GM12878 (cell line): ENCODE measurements around the gene SCNN1G. TPM values are rescaled to one million over a fixed set of nuclear protein-coding genes. Genes with fewer than 3 reads are reported as not detected.

ENCODE experiments used
- ATAC-seq: fragments of 200-7000 bp; cut with Tn5 transposase; 3 replicates; pipeline ENCODE4 v1.9.1; 2020; ENCODE audit warnings: mild to moderate bottlenecking, moderate library complexity
- BruUV-seq: library from RNA; stranded (reverse); fragments of 400-500 nt; replicated peaks from 2 replicates; lab custom pipeline; 2021; lab: Mats Ljungman, UMichigan
- CTCF ChIA-PET: fragments of 300-600 bp; sonication (Branson Sonifier 250); formaldehyde crosslinking; extraction: SDS; loops from one replicate; lab custom pipeline; 2021; ENCODE audit warnings: inconsistent platforms; lab: Yijun Ruan, JAX
- POLR2A ChIA-PET: fragments of 350-600 bp; formaldehyde crosslinking; extraction: SDS; loops from one replicate; lab custom pipeline; 2021; ENCODE audit warnings: inconsistent platforms; lab: Charles Lee
- RAD21 ChIA-PET: fragments of 300-600 bp; sonication (Branson Sonifier 250); formaldehyde crosslinking; loops from one replicate; lab custom pipeline; 2023; ENCODE audit warnings: antibody characterized with exemption; ENCODE audit not compliant: unreplicated experiment; lab: Charles Lee
- SMC1A ChIA-PET: fragments of 300-600 bp; sonication (Branson Sonifier 250); formaldehyde crosslinking; loops from one replicate; lab custom pipeline; 2023; ENCODE audit not compliant: unreplicated experiment, uncharacterized antibody; lab: Charles Lee
- DNase-seq: peaks from one replicate; pipeline ENCODE4 v3.0.0-alpha.2; 2011; ENCODE audit warnings: low read depth, low spot score
- FAIRE-seq: peaks from 3 replicates; lab custom pipeline; 2011; peaks lifted over from hg19 to GRCh38; lab: Jason Lieb, UNC
- H2AFZ ChIP-seq: 2 replicates; pipeline ENCODE4 v1.6.0; 2011; ENCODE audit warnings: low read depth, low read length, control low read depth; ENCODE audit not compliant: control insufficient read depth
- H3K27ac ChIP-seq: 2 replicates; pipeline ENCODE4 v1.5.1; 2011; ENCODE audit warnings: control low read depth; ENCODE audit not compliant: control insufficient read depth, insufficient read depth
- H3K27me3 ChIP-seq, 2 experiments: replicated peaks in 1 of 2; 2 replicates each; pipeline versions ENCODE4 v1.6.0 to v1.6.1; 2011; ENCODE audit warnings: low read length in 1 of 2; ENCODE audit not compliant: control insufficient read depth in 2 of 2, insufficient read depth in 2 of 2
- H3K36me3 ChIP-seq, 2 experiments: 2 replicates each; pipeline ENCODE4 v1.5.1; 2011; ENCODE audit warnings: low read length in 1 of 2; ENCODE audit not compliant: control insufficient read depth in 2 of 2, insufficient read depth in 2 of 2
- H3K4me1 ChIP-seq: 2 replicates; pipeline ENCODE4 v1.6.1; 2011; ENCODE audit warnings: mild to moderate bottlenecking, low read length, moderate library complexity, mixed read lengths; ENCODE audit not compliant: control insufficient read depth, insufficient read depth
- H3K4me2 ChIP-seq: 2 replicates; pipeline ENCODE4 v1.6.0; 2011; ENCODE audit warnings: control low read depth; ENCODE audit not compliant: control insufficient read depth, insufficient read depth
- H3K4me3 ChIP-seq: fragments of 200-600 bp; sonication (generic); 2 replicates; pipeline ENCODE4 v1.5.1; 2016
- H3K79me2 ChIP-seq: 2 replicates; pipeline ENCODE4 v1.6.0; 2011; ENCODE audit warnings: low read length; ENCODE audit not compliant: control insufficient read depth, insufficient read depth
- H3K9ac ChIP-seq: 2 replicates; pipeline ENCODE4 v1.8.0; 2011; ENCODE audit warnings: low read length, control low read depth, mixed read lengths; ENCODE audit not compliant: control insufficient read depth, insufficient read depth
- H3K9me3 ChIP-seq: replicated peaks from 3 replicates; pipeline ENCODE4 v1.5.1; 2011; ENCODE audit warnings: mild to moderate bottlenecking, low read length; ENCODE audit not compliant: control insufficient read depth, insufficient read depth
- H4K20me1 ChIP-seq: 2 replicates; pipeline ENCODE4 v1.6.0; 2011; ENCODE audit not compliant: control insufficient read depth, insufficient read depth
- BMI1 ChIP-seq: fragments of 450-650 bp; IDR thresholded peaks from 2 replicates; pipeline ENCODE4 v1.6.1; 2016; ENCODE audit warnings: mild to moderate bottlenecking, moderate library complexity, borderline replicate concordance
- CTCF ChIP-seq, 3 experiments: IDR thresholded peaks in 2 of 3; conservative IDR thresholded peaks in 1 of 3; 2 replicates each; pipeline ENCODE4 v1.5.1; 2011; ENCODE audit warnings: low read depth in 3 of 3, low read length in 3 of 3, mild to moderate bottlenecking in 3 of 3, control low read depth in 2 of 3, moderate library complexity in 2 of 3, inconsistent platforms in 1 of 3, mixed read lengths in 1 of 3; ENCODE audit not compliant: control insufficient read depth in 2 of 3, insufficient read depth in 1 of 3; ENCODE audit errors: extremely low read depth in 1 of 3
- IKZF2 ChIP-seq, 2 experiments: fragments of 450-650 bp; IDR thresholded peaks; 2 replicates each; pipeline ENCODE4 v1.6.1; 2017; ENCODE audit warnings: mild to moderate bottlenecking in 2 of 2, moderate library complexity in 2 of 2
- MEF2B ChIP-seq: fragments of 450-650 bp; IDR thresholded peaks from 2 replicates; pipeline ENCODE4 v1.6.1; 2018; ENCODE audit warnings: mild to moderate bottlenecking, moderate library complexity; ENCODE audit not compliant: partially characterized antibody, poor library complexity, severe bottlenecking
- NFIC ChIP-seq: IDR thresholded peaks from 2 replicates; pipeline ENCODE4 v1.6.1; 2012; ENCODE audit warnings: low read depth, mild to moderate bottlenecking, inconsistent platforms, low read length, moderate library complexity
- NR2C1 ChIP-seq: fragments of 450-650 bp; IDR thresholded peaks from 2 replicates; pipeline ENCODE4 v1.6.1; 2017; ENCODE audit warnings: antibody characterized with exemption, mild to moderate bottlenecking, moderate library complexity
- NR2F1 ChIP-seq: fragments of 450-650 bp; conservative IDR thresholded peaks from 2 replicates; pipeline ENCODE4 v1.6.1; 2017; ENCODE audit warnings: mild to moderate bottlenecking
- RBBP5 ChIP-seq: fragments of 200-600 bp; sonication (generic); conservative IDR thresholded peaks from 2 replicates; pipeline ENCODE4 v1.6.1; 2016
- TAF1 ChIP-seq: IDR thresholded peaks from 2 replicates; pipeline ENCODE4 v1.6.1; 2011; ENCODE audit warnings: mild to moderate bottlenecking, low read depth, low read length, borderline replicate concordance
- TCF3 ChIP-seq: IDR thresholded peaks from 2 replicates; pipeline ENCODE4 v1.6.1; 2012; ENCODE audit warnings: low read depth, mild to moderate bottlenecking, low read length, borderline replicate concordance; ENCODE audit not compliant: insufficient read depth
- TCF7 ChIP-seq: IDR thresholded peaks from 2 replicates; pipeline ENCODE4 v1.6.1; 2014; ENCODE audit warnings: antibody characterized with exemption, borderline replicate concordance
- WGBS: methylation state at CpG from one replicate; pipeline ENCODE4 v1.1.6; 2016; ENCODE audit warnings: low lambda C conversion rate; ENCODE audit not compliant: insufficient replicate concordance, insufficient coverage; ENCODE audit errors: missing lambda C conversion rate; 5-methylcytosine and 5-hydroxymethylcytosine counted together
- in situ Hi-C: fragments of 300-500 bp; cut with MboI; formaldehyde crosslinking; loops from 9 replicates; pipeline ENCODE4 v1.14.3; 2018; ENCODE audit warnings: mixed read lengths
- intact Hi-C: fragments of 100-400 bp; cut with micrococcal nuclease; formaldehyde crosslinking; loops from one replicate; pipeline ENCODE4 v1.14.2; 2022; ENCODE audit not compliant: unreplicated experiment
- polyA plus RNA-seq, 11 experiments: library from polyadenylated mRNA; depleted of rRNA in 4 of 11; unstranded in 6 of 11; stranded (reverse) in 5 of 11; fragments of >200 nt; fragmentation: Nextera tagmentation in 4 of 11; fragmentation: Illumina TruSeq in 1 of 11; extraction: Ambion mirVana in 4 of 11; extraction: Trizol in 1 of 11; gene quantifications; 1 replicate in 1 of 11; 2 replicates in 10 of 11; pipeline versions ENCODE4 v1.2.1 to v1.2.3, GENCODE V29; 2011 to 2016; ENCODE audit warnings: inconsistent platforms in 2 of 11, missing spikeins in 2 of 11, low read depth in 1 of 11
- total RNA-seq, 4 experiments: library from RNA; depleted of rRNA in 3 of 4; stranded (reverse); fragments of >200 nt in 3 of 4; fragmentation: Illumina TruSeq in 1 of 4; extraction: Trizol in 1 of 4; gene quantifications; 2 replicates each; pipeline versions ENCODE4 v1.2.1 to v1.2.3, GENCODE V29; 2013 to 2021
- TF ChIP-seq, protein P1 (sequence below): fragments of 450-650 bp; formaldehyde crosslinking; IDR thresholded peaks from 2 replicates; pipeline ENCODE4 v1.5.0; 2022; ENCODE audit warnings: mild to moderate bottlenecking, missing genetic modification characterization
- TF ChIP-seq, protein P2 (sequence below): fragments of 450-650 bp; IDR thresholded peaks from 2 replicates; pipeline ENCODE4 v1.6.1; 2017; ENCODE audit warnings: mild to moderate bottlenecking, low read depth, inconsistent platforms; ENCODE audit not compliant: poor library complexity, severe bottlenecking

The SCNN1G gene
- total and polyA plus RNA-seq, 10 of the 15 experiments (the other 5 are each of a cell fraction or from before 2014, with no cell fraction given) = 0.04 to 0.86 (median 0.08) TPM; not detected in 5

DNA sequence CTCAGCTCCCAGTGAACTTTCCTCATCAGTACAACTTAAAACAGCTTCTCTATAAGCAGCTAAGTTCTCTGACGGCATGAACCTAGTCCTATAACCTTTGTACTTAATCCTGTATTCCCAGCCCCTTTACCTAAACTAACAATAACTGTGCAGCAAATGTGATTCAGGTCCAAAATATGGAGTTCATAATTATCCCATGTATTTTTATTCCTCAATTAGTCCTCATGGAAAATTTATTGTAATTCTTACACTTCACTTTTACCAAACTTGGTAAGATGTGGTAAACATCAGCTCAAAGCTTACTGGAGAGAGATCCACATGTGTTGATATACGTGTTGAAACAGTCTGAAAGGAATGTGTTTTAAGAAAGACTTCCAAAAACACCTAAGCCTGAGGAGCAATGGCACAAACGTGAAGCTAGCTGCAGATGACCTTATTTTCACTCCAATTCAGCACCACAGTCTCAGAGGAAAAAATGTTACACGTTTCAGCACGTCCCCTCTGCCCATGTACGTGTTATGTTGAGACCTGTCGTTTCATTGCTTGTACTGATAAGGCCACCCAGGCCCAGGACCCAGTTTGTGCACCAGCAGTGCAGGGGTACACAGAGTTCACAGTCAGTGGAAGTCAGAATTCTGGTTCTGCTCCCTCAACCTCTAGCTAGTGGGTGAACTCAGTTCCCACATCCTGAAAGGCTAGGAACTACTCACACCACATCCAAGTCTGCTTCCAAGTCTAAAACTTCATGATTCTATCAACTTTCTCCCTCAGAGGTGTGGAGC, 40.4 kb upstream of the SCNN1G start:
- ATAC-seq (no peak), DNase-seq (no peak), FAIRE-seq (no peak)
- no peak overlapping the region for H2AFZ ChIP-seq
- H4K20me1 ChIP-seq = no peaks in the 10 kb centered on the region
- no peak overlapping the region for H3K4me3 ChIP-seq
- TF ChIP-seq IKZF2 (IDR thresholded peaks at IDR 0.05) (no peak), NFIC (no peak), BMI1 (no peak), NR2C1 (no peak), MEF2B (no peak), TCF7 (no peak), TAF1 (no peak), NR2F1 (no peak), TCF3 (no peak), RBBP5 (no peak), CTCF (IDR thresholded peaks at IDR 0.05 in 2 of 3, conservative IDR thresholded peaks at IDR 0.05 in 1 of 3; ENCODE audit: control insufficient read depth in 2 of 3, extremely low read depth in 1 of 3, insufficient read depth in 1 of 3, low read depth in 3 of 3, low read length in 3 of 3) (no peak)
- TF ChIP-seq, protein P1, sequence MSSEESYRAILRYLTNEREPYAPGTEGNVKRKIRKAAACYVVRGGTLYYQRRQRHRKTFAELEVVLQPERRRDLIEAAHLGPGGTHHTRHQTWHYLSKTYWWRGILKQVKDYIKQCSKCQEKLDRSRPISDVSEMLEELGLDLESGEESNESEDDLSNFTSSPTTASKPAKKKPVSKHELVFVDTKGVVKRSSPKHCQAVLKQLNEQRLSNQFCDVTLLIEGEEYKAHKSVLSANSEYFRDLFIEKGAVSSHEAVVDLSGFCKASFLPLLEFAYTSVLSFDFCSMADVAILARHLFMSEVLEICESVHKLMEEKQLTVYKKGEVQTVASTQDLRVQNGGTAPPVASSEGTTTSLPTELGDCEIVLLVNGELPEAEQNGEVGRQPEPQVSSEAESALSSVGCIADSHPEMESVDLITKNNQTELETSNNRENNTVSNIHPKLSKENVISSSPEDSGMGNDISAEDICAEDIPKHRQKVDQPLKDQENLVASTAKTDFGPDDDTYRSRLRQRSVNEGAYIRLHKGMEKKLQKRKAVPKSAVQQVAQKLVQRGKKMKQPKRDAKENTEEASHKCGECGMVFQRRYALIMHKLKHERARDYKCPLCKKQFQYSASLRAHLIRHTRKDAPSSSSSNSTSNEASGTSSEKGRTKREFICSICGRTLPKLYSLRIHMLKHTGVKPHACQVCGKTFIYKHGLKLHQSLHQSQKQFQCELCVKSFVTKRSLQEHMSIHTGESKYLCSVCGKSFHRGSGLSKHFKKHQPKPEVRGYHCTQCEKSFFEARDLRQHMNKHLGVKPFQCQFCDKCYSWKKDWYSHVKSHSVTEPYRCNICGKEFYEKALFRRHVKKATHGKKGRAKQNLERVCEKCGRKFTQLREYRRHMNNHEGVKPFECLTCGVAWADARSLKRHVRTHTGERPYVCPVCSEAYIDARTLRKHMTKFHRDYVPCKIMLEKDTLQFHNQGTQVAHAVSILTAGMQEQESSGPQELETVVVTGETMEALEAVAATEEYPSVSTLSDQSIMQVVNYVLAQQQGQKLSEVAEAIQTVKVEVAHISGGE (CRISPR knock-in tag) = no peak
- TF ChIP-seq, protein P2, sequence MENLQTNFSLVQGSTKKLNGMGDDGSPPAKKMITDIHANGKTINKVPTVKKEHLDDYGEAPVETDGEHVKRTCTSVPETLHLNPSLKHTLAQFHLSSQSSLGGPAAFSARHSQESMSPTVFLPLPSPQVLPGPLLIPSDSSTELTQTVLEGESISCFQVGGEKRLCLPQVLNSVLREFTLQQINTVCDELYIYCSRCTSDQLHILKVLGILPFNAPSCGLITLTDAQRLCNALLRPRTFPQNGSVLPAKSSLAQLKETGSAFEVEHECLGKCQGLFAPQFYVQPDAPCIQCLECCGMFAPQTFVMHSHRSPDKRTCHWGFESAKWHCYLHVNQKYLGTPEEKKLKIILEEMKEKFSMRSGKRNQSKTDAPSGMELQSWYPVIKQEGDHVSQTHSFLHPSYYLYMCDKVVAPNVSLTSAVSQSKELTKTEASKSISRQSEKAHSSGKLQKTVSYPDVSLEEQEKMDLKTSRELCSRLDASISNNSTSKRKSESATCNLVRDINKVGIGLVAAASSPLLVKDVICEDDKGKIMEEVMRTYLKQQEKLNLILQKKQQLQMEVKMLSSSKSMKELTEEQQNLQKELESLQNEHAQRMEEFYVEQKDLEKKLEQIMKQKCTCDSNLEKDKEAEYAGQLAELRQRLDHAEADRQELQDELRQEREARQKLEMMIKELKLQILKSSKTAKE = no peak
- CTCF ChIA-PET = interaction anchor here (0.6 to 2.2 kb wide), 2 partner anchors 294 to 450 kb away, joined by 3 to 9 read pairs; no protein-coding TSS in a partner anchor
- SMC1A ChIA-PET = interaction anchor here (0.8 to 3.9 kb wide), 4 partner anchors 9 to 293 kb away, joined by 3 to 13 read pairs (median 4); no protein-coding TSS in a partner anchor
- no peaks in the 10 kb centered on the region; the same call in 1 of the 2 replicates for H3K4me1 ChIP-seq
- intact Hi-C loops = no loop called here
- no peaks in the 10 kb centered on the region for H3K27me3 ChIP-seq
- no peak overlapping the region for H3K27ac ChIP-seq
- POLR2A ChIA-PET = no interaction called here
- in situ Hi-C loops = no loop called here
- 78% methylated on average over 7 of the region's 7 CpGs for WGBS
- H3K9ac ChIP-seq = no peak overlapping the region
- peaks cover under 1% of the 10 kb centered on the region; the same call in 2 of the 3 replicates for H3K9me3 ChIP-seq
- H3K4me2 ChIP-seq = no peak overlapping the region
- no peaks in the 10 kb centered on the region for H3K36me3 ChIP-seq
- BruUV-seq = no TSS peak
- RAD21 ChIA-PET = no interaction called here
- peaks cover 3% of the 10 kb centered on the region for H3K79me2 ChIP-seq
